Measurements from ENCODE around the gene ATL1.

Gene ATL1

GRCh38 chr14:50530794-50531365 is 29.1 kb upstream of the ATL1 start:
- Histone ChIP-seq H3K9me2 (replicated peaks; ENCODE audit: control insufficient read depth, low read length) (no peaks in the 10 kb centered on the region), H4K20me1 (ENCODE audit: control insufficient read depth, insufficient read depth, low read depth, low read length) (peaks cover 16% of the 10 kb centered on the region; the same call in 1 of the 2 replicates), H3K79me2 (ENCODE audit: control insufficient read depth, low read length) (peaks cover 62% of the 10 kb centered on the region), H3K27ac (ENCODE audit: low read depth, low read length) (no peak overlapping the region), H3K9me3 (ENCODE audit: control insufficient read depth, insufficient read depth, low read length) (no peaks in the 10 kb centered on the region), H3K4me1 (ENCODE audit: control insufficient read depth, low read length) (peaks cover 35% of the 10 kb centered on the region), H3K4me2 (ENCODE audit: low read length) (peak overlapping the region; percentile 99), H3K36me3 (ENCODE audit: control insufficient read depth, low read length) (peaks cover 15% of the 10 kb centered on the region), H3F3A (ENCODE audit: control insufficient read depth, insufficient read depth) (peaks cover 10% of the 10 kb centered on the region; the same call in 1 of the 2 replicates), H3K4me3 (ENCODE audit: low read length) (peak overlapping the region; percentile 76), H3K27me3 (ENCODE audit: control insufficient read depth, low read length) (no peaks in the 10 kb centered on the region)
- no peak for TF ChIP-seq EZH2phosphoT487 (IDR thresholded peaks at IDR 0.05; ENCODE audit: borderline replicate concordance, low read length)
- TF ChIP-seq CTCF (IDR thresholded peaks at IDR 0.05; ENCODE audit: low read depth, low read length, poor library complexity, severe bottlenecking): no peak

GRCh38 chr14:50531595-50532501 is 28.1 kb upstream of the ATL1 start:
- peaks cover 16% of the 10 kb centered on the region; the same call in 1 of the 2 replicates for H4K20me1 ChIP-seq (ENCODE audit: control insufficient read depth, insufficient read depth, low read depth, low read length)
- TF ChIP-seq CTCF (IDR thresholded peaks at IDR 0.05; ENCODE audit: low read depth, low read length, poor library complexity, severe bottlenecking): no peak
- H3K4me1 ChIP-seq (ENCODE audit: control insufficient read depth, low read length): peaks cover 35% of the 10 kb centered on the region
- peak overlapping the region; percentile 99 for H3K4me2 ChIP-seq (ENCODE audit: low read length)
- H3K36me3 ChIP-seq (ENCODE audit: control insufficient read depth, low read length): peaks cover 15% of the 10 kb centered on the region
- H3K27ac ChIP-seq (ENCODE audit: low read depth, low read length): peak overlapping the region; percentile 53
- H3K9me3 ChIP-seq (ENCODE audit: control insufficient read depth, insufficient read depth, low read length): peaks cover under 1% of the 10 kb centered on the region; the same call in 1 of the 2 replicates
- peaks cover 53% of the 10 kb centered on the region for H3K79me2 ChIP-seq (ENCODE audit: control insufficient read depth, low read length)
- no peaks in the 10 kb centered on the region for H3K27me3 ChIP-seq (ENCODE audit: control insufficient read depth, low read length)
- H3F3A ChIP-seq (ENCODE audit: control insufficient read depth, insufficient read depth): peaks cover 10% of the 10 kb centered on the region; the same call in 1 of the 2 replicates
- H3K9me2 ChIP-seq (replicated peaks; ENCODE audit: control insufficient read depth, low read length): no peaks in the 10 kb centered on the region
- H3K4me3 ChIP-seq (ENCODE audit: low read length): peak overlapping the region; percentile 76

- H3K4me3 ChIP-seq (ENCODE audit: low read length): peak within 1 kb of the TSS; percentile 76
- peaks cover 16% of the 10 kb centered on the region; the same call in 1 of the 2 replicates for H4K20me1 ChIP-seq (ENCODE audit: control insufficient read depth, insufficient read depth, low read depth, low read length)
- peaks cover 45% of the 10 kb centered on the region for H3K79me2 ChIP-seq (ENCODE audit: control insufficient read depth, low read length)
- H3K36me3 ChIP-seq (ENCODE audit: control insufficient read depth, low read length): peaks cover 15% of the 10 kb centered on the region
- TF ChIP-seq EZH2phosphoT487 (IDR thresholded peaks at IDR 0.05; ENCODE audit: borderline replicate concordance, low read length) (no peak), CTCF (IDR thresholded peaks at IDR 0.05; ENCODE audit: low read depth, low read length, poor library complexity, severe bottlenecking) (peak; percentile 74)
- H3K4me2 ChIP-seq (ENCODE audit: low read length): peak within 1 kb of the TSS; percentile 99
- peaks cover 35% of the 10 kb centered on the region for H3K4me1 ChIP-seq (ENCODE audit: control insufficient read depth, low read length)
- no peaks in the 10 kb centered on the region for H3K9me2 ChIP-seq (replicated peaks; ENCODE audit: control insufficient read depth, low read length)
- no peaks in the 10 kb centered on the region for H3K27me3 ChIP-seq (ENCODE audit: control insufficient read depth, low read length)
- H3F3A ChIP-seq (ENCODE audit: control insufficient read depth, insufficient read depth): peaks cover 10% of the 10 kb centered on the region; the same call in 1 of the 2 replicates
- peaks cover 4% of the 10 kb centered on the region; the same call in 1 of the 2 replicates for H3K9me3 ChIP-seq (ENCODE audit: control insufficient read depth, insufficient read depth, low read length)
- peak within 1 kb of the TSS; percentile 53 for H3K27ac ChIP-seq (ENCODE audit: low read depth, low read length)
Observed at GRCh38 chr14:50532502-50533240, 27.3 kb upstream of the ATL1 start, which contains the start of gene MAP4K5. MAP4K5 (minus strand) TSS chr14:50532569; CDS start chr14:50532049, 520 bp downstream.
